Stimulated activated CD4-positive, alpha-beta T cell treated with anti-CD3 and anti-CD28 coated beads, Interleukin-4, amount 100 ng/mL, for 1 hour (primary cell): ENCODE data around the gene ADO.
A peak's percentile ranks its signal among the peaks of the same experiment; 100 is the strongest.

ENCODE experiments used
- DNase-seq: peaks from one replicate; pipeline ENCODE4 v3.0.0-alpha.2; 2020

The ADO gene

GRCh38 chr10:62818426-62819011 is 14.0 kb downstream of the ADO start:
- peak; percentile 77 for DNase-seq

GRCh38 chr10:62819141-62819920 is 14.8 kb downstream of the ADO start:
- DNase-seq: no peak

- no peak for DNase-seq
Measured at GRCh38 chr10:62820586-62820985, 16.1 kb downstream of the ADO start.

- DNase-seq: no peak
Measured at GRCh38 chr10:62826273-62826672, 21.8 kb downstream of the ADO start.

GRCh38 chr10:62829622-62830021 is 25.1 kb downstream of the ADO start:
- no peak for DNase-seq

GRCh38 chr10:62830679-62831078 is 26.2 kb downstream of the ADO start:
- no peak for DNase-seq

GRCh38 chr10:62831346-62831745 is 26.8 kb downstream of the ADO start:
- DNase-seq: no peak

GRCh38 chr10:62839590-62839989 is 35.1 kb downstream of the ADO start:
- DNase-seq: no peak

- no peak for DNase-seq
Measured at GRCh38 chr10:62842983-62843382, 38.5 kb downstream of the ADO start.

GRCh38 chr10:62843600-62843999 is 39.1 kb downstream of the ADO start:
- DNase-seq: no peak

GRCh38 chr10:62844280-62845011 is 39.9 kb downstream of the ADO start:
- peak; percentile 15 for DNase-seq

- DNase-seq: no peak
Measured at GRCh38 chr10:62847433-62847832, 42.9 kb downstream of the ADO start.

GRCh38 chr10:62850646-62851045 is 46.1 kb downstream of the ADO start:
- no peak for DNase-seq

GRCh38 chr10:62851442-62851841 is 46.9 kb downstream of the ADO start:
- DNase-seq: peak; percentile 9

GRCh38 chr10:62852961-62853702 is 48.6 kb downstream of the ADO start:
- DNase-seq: no peak

GRCh38 chr10:62853710-62854109 is 49.2 kb downstream of the ADO start:
- DNase-seq: no peak

- DNase-seq: no peak
Measured at GRCh38 chr10:62856021-62856420, 51.5 kb downstream of the ADO start.
